ENCODE data around the gene RAP1GAP.

DNA sequence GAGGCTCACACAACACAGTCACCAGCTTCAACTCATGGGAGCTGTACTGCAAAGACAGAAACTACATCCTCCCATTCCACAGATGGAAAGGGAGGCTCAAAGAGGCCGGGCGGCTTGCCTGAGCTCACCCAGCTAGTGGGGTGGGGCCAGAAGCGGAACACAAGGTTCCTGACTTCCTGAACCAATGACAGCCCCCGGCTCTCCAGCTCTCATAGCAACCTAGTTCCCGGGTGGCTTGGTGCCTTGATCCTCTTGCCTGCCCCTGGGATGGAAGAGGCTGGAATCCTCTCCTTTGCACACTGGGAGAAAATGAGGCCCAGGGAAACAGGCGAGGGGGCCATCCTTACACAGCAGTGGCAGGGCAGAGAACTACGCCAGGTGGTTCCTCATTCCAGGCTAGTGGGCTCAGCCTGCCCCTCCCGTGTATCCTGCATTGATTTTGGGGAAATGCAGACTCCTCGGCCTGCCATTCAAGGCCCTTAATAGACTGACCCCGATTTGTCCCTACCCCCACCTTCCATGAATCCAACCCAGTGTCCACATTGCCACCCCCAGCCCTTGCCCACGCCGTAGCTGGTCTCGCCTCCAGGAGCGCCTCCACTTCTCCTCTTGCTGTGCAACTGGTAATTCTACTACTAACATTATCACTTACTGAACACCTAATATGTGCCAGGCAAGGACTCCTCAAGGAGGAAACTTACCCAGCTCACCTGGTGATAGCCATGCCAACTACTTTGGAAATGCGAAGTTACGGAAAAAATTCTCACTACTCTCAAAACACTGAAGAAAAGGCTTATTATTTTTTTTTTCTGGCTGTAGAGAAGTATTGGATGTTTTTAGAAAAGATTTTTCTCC is 5.0 kb downstream of the RAP1GAP start:
- TF ChIP-seq CTCF (IDR thresholded peaks at IDR 0.05; ENCODE audit: low read length) = no peak
- no peak for TF ChIP-seq EZH2 (IDR thresholded peaks at IDR 0.05; ENCODE audit: borderline replicate concordance, low read length)
